HCT116 (cell line): ENCODE results near the gene MAEA. TPM values are rescaled to one million over a fixed set of nuclear protein-coding genes. Genes with fewer than 3 reads are reported as not detected.
"Not testable (repeated sequence)": the region's sequence is repeated elsewhere in the genome, so short reads cannot be mapped to it uniquely, and the experiment has no call there.

Experiments used
- ATAC-seq: fragments of 200-7000 bp; cut with Tn5 transposase; 2 replicates; pipeline ENCODE4 v1.9.1; 2020; ENCODE audit warnings: mild to moderate bottlenecking, moderate library complexity
- BruUV-seq: library from RNA; stranded (reverse); fragments of 400-500 nt; replicated peaks from 2 replicates; lab custom pipeline; 2021; lab: Mats Ljungman, UMichigan
- CTCF ChIA-PET: fragments of 300-600 bp; sonication (Branson Sonifier 250); formaldehyde crosslinking; loops from one replicate; lab custom pipeline; 2021; ENCODE audit warnings: antibody characterized with exemption; lab: Charles Lee
- POLR2A ChIA-PET: fragments of 300-600, 350-600 bp; sonication (Branson Sonifier 250); formaldehyde crosslinking; loops from one replicate; lab custom pipeline; 2021; ENCODE audit warnings: antibody characterized with exemption; lab: Charles Lee
- RAD21 ChIA-PET, 2 experiments: fragments of 300-600 bp; sonication (Branson Sonifier 250); formaldehyde crosslinking; loops; one replicate each; lab custom pipeline; 2023; ENCODE audit warnings: low total read pairs in 2 of 2; ENCODE audit not compliant: uncharacterized antibody in 2 of 2, unreplicated experiment in 2 of 2, low non-redundant PET in 1 of 2; lab: Charles Lee
- DNase-seq: peaks from one replicate; pipeline ENCODE4 v3.0.0-alpha.2; 2010; ENCODE audit warnings: low read depth, low spot score
- H2AFZ ChIP-seq: fragments of 200-600 bp; shearing (Covaris generic), sonication (generic); 2 replicates; pipeline ENCODE4 v1.6.1; 2017; ENCODE audit warnings: low read depth, mixed run types, mixed read lengths, antibody characterized with exemption, low read length; ENCODE audit not compliant: poor library complexity, severe bottlenecking
- H3K27ac ChIP-seq: 2 replicates; pipeline ENCODE4 v1.5.1; 2012; ENCODE audit warnings: low read depth, low read length
- H3K27me3 ChIP-seq: fragments of 200-600 bp; sonication (generic); 2 replicates; pipeline ENCODE4 v1.6.1; 2016; ENCODE audit warnings: mixed run types, low read length, mixed read lengths; ENCODE audit not compliant: insufficient read depth
- H3K36me3 ChIP-seq, 2 experiments: fragments of 200-500 bp in 1 of 2; fragments of 200-600 bp in 1 of 2; sonication (Bioruptor generic) in 1 of 2; sonication (generic) in 1 of 2; 2 replicates each; pipeline versions ENCODE4 v1.5.1 to v1.6.1; 2014 to 2016; ENCODE audit warnings: low read length in 2 of 2, inconsistent platforms in 1 of 2, mixed read lengths in 1 of 2, mixed run types in 1 of 2; ENCODE audit not compliant: insufficient read depth in 2 of 2, control insufficient read depth in 1 of 2
- H3K4me1 ChIP-seq, 2 experiments: fragments of 200-600 bp in 1 of 2; sonication (generic) in 1 of 2; 2 replicates each; pipeline versions ENCODE4 v1.5.1 to v1.6.1; 2012 to 2017; ENCODE audit warnings: low read length in 2 of 2, inconsistent platforms in 1 of 2, mild to moderate bottlenecking in 1 of 2, mixed read lengths in 1 of 2, mixed run types in 1 of 2, moderate library complexity in 1 of 2; ENCODE audit not compliant: insufficient read depth in 2 of 2, control insufficient read depth in 1 of 2
- H3K4me2 ChIP-seq: fragments of 200-600 bp; sonication (generic); 2 replicates; pipeline ENCODE4 v1.6.1; 2017; ENCODE audit warnings: mixed run types, low read length, mixed read lengths
- H3K4me3 ChIP-seq, 2 experiments: fragments of 200-600 bp in 1 of 2; sonication (generic) in 1 of 2; replicated peaks in 1 of 2; 2 replicates each; pipeline ENCODE4 v1.5.1; 2011 to 2016; ENCODE audit warnings: low read length in 2 of 2, control low read depth in 1 of 2, low read depth in 1 of 2, mild to moderate bottlenecking in 1 of 2, mixed read lengths in 1 of 2, mixed run types in 1 of 2
- H3K79me2 ChIP-seq: fragments of 200-600 bp; sonication (generic); 2 replicates; pipeline ENCODE4 v1.6.1; 2017; ENCODE audit warnings: mild to moderate bottlenecking, mixed run types, low read length, moderate library complexity, mixed read lengths; ENCODE audit not compliant: insufficient read depth
- H3K9ac ChIP-seq: fragments of 200-600 bp; sonication (generic); 2 replicates; pipeline ENCODE4 v1.6.1; 2016; ENCODE audit warnings: low read length, mixed read lengths
- H3K9me2 ChIP-seq: fragments of 200-600 bp; sonication (generic), shearing (Covaris generic); 2 replicates; pipeline ENCODE4 v1.6.1; 2017; ENCODE audit warnings: mixed run types, mild to moderate bottlenecking, moderate library complexity; ENCODE audit not compliant: insufficient read depth
- H3K9me3 ChIP-seq, 2 experiments: fragments of 200-500 bp in 1 of 2; fragments of 200-600 bp in 1 of 2; sonication (Bioruptor generic) in 1 of 2; sonication (generic) in 1 of 2; 2 replicates each; pipeline ENCODE4 v1.6.1; 2014 to 2017; ENCODE audit warnings: low read length in 2 of 2, mixed read lengths in 2 of 2, inconsistent platforms in 1 of 2, low read depth in 1 of 2, mild to moderate bottlenecking in 1 of 2, mixed run types in 1 of 2, moderate library complexity in 1 of 2; ENCODE audit not compliant: control insufficient read depth in 1 of 2, insufficient read depth in 1 of 2
- H4K20me1 ChIP-seq: fragments of 200-600 bp; sonication (generic), shearing (Covaris generic); 2 replicates; pipeline ENCODE4 v1.6.1; 2017; ENCODE audit warnings: mixed run types, mild to moderate bottlenecking, moderate library complexity; ENCODE audit not compliant: insufficient read depth
- ATF3 ChIP-seq: IDR thresholded peaks from 2 replicates; pipeline ENCODE4 v1.6.1; 2012
- EGR1 ChIP-seq: IDR thresholded peaks from 2 replicates; pipeline ENCODE4 v1.6.1; 2012; ENCODE audit warnings: low read depth
- ELF1 ChIP-seq: IDR thresholded peaks from 2 replicates; pipeline ENCODE4 v1.6.1; 2012; ENCODE audit warnings: low read depth, borderline replicate concordance
- EZH2phosphoT487 ChIP-seq: fragments of 200-600 bp; IDR thresholded peaks from 2 replicates; pipeline ENCODE4 v1.6.1; 2018; ENCODE audit warnings: antibody characterized with exemption, borderline replicate concordance
- SIN3A ChIP-seq: IDR thresholded peaks from 2 replicates; pipeline ENCODE4 v1.6.1; 2012; ENCODE audit warnings: low read depth
- SRF ChIP-seq: IDR thresholded peaks from 2 replicates; pipeline ENCODE4 v1.6.1; 2012; ENCODE audit warnings: low read depth
- YY1 ChIP-seq: IDR thresholded peaks from 2 replicates; pipeline ENCODE4 v1.6.1; 2011; ENCODE audit warnings: low read length, low read depth, moderate library complexity, mild to moderate bottlenecking; ENCODE audit not compliant: insufficient replicate concordance; ENCODE audit errors: extremely low read depth
- intact Hi-C: fragments of 100-400 bp; cut with micrococcal nuclease; formaldehyde crosslinking; loops from 2 replicates; pipeline ENCODE4 v1.10.0; 2022
- total RNA-seq: library from RNA; stranded (reverse); gene quantifications from one replicate; pipeline ENCODE4 v1.2.1, GENCODE V29; 2021; ENCODE audit not compliant: unreplicated experiment

Gene MAEA
- total RNA-seq, 1 experiment from 2014 or later = 88.3 TPM

GRCh38 chr4:1291996-1292702 is 2.5 kb downstream of the MAEA start:
- RAD21 ChIA-PET = no interaction called here
- Histone ChIP-seq H3K9ac (no peak overlapping the region), H3K36me3 (peaks cover 0 to 3% of the 10 kb centered on the region in 2 experiments; a peak in 1 of 4 replicates), H3K79me2 (peaks cover 71% of the 10 kb centered on the region), H3K27ac (no peak overlapping the region), H3K4me3 (no peak overlapping the region)
- BruUV-seq = no TSS peak
- no peak for DNase-seq
- TF ChIP-seq YY1 (no peak), SIN3A (no peak), ELF1 (no peak), ATF3 (no peak), SRF (no peak), EGR1 (no peak), EZH2phosphoT487 (no peak)
- TF ChIP-seq, all 23 proteins: peak for 0
- ChIA-PET CTCF (no interaction called here), POLR2A (no interaction called here)
- no peak overlapping the region for H2AFZ ChIP-seq
- H3K27me3 ChIP-seq = no peaks in the 10 kb centered on the region
- no peaks in the 10 kb centered on the region for H3K9me3 ChIP-seq
- no peaks in the 10 kb centered on the region for H3K9me2 ChIP-seq
- H4K20me1 ChIP-seq = no peaks in the 10 kb centered on the region
- peaks cover 14 to 29% of the 10 kb centered on the region in 2 experiments for H3K4me1 ChIP-seq
- no peak for ATAC-seq
- H3K4me2 ChIP-seq = peak overlapping the region; percentile 99; the same call in 1 of the 2 replicates
- intact Hi-C loops = no loop called here

GRCh38 chr4:1292703-1293011 is 3.0 kb downstream of the MAEA start:
- intact Hi-C loops = not testable (repeated sequence)

More at GRCh38 chr4:1292703-1293011, 3.0 kb downstream of the MAEA start:
- H3K9me2 ChIP-seq, H3K9me3 ChIP-seq, ATAC-seq, H3K27me3 ChIP-seq, H4K20me1 ChIP-seq, H3K4me3 ChIP-seq, H3K9ac ChIP-seq, H2AFZ ChIP-seq, RAD21 ChIA-PET, BruUV-seq, POLR2A ChIA-PET, H3K36me3 ChIP-seq, DNase-seq, H3K27ac ChIP-seq, H3K4me2 ChIP-seq, CTCF ChIA-PET: not testable (repeated sequence)
- Histone ChIP-seq H3K79me2 (peaks cover 76% of the 10 kb centered on the region), H3K4me1 (peaks cover 14 to 29% of the 10 kb centered on the region in 2 experiments)
